Measurements from ENCODE around the gene TUSC2. TPM values are rescaled to one million over a fixed set of nuclear protein-coding genes. Genes with fewer than 3 reads are reported as not detected.

The TUSC2 gene
- total and polyA plus RNA-seq, 2 of the 13 experiments (the other 11 are each of a cell fraction or from before 2014, with no cell fraction given) = 36.7 to 39.1 TPM

DNA sequence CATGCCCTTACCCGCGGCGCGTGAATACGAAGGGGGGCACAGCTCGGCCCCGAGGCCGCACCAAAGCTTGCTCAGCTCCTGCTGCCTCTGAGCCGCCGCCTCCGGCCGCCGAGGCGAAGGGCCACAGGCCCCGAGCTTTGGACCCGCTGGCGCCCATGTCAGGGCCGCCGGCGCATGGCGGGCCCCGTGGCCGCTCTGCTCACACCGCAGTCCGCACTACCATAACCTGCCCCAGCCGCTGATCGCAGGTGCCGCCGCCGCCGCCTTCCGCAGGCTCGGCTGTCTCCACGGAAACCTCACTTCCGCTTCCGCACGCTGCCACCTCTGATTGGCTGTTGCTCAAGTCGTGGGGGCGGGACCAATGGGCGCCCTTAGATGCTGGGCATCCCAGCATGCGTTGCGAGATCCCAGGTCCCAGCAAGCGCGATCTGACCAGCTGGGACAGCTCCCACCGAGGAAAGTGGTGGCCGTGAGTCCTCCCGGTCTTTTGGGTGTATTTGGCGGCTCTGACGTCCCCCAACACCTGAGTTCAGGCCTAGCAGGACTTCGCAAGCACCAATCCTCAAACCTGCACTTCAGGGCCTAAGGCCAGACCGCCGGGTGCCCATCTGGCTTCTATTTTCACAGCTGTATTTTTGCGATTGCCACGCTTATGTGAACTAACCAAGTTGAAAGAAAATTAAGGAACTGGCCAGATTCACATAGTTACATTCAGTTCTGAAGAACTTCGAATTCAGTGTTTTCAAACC, at the start of gene TUSC2 (continued):
- TF ChIP-seq NR2F1 (CRISPR knock-in tag; IDR thresholded peaks at IDR 0.05) (no peak), ZNF598 (CRISPR knock-in tag; IDR thresholded peaks at IDR 0.05; ENCODE audit: borderline replicate concordance) (peak; percentile 74; the same call in 1 of the 2 replicates), RNF2 (conservative IDR thresholded peaks at IDR 0.05; ENCODE audit: low read depth) (no peak), NKX3-1 (CRISPR knock-in tag; IDR thresholded peaks at IDR 0.05) (peak; percentile 39; the same call in 1 of the 2 replicates), RFXAP (CRISPR knock-in tag; IDR thresholded peaks at IDR 0.05; ENCODE audit: borderline replicate concordance) (peak; percentile 85), SNAI1 (CRISPR knock-in tag; IDR thresholded peaks at IDR 0.05; ENCODE audit: borderline replicate concordance) (no peak), ZNF101 (CRISPR knock-in tag; IDR thresholded peaks at IDR 0.05; ENCODE audit: borderline replicate concordance, low read depth) (no peak), ZFX (CRISPR knock-in tag; IDR thresholded peaks at IDR 0.05; ENCODE audit: low read depth) (peak; percentile 72), ATF7-NPFF (CRISPR knock-in tag; IDR thresholded peaks at IDR 0.05; ENCODE audit: low read depth) (no peak), TGIF2 (CRISPR knock-in tag; IDR thresholded peaks at IDR 0.05) (no peak), MBNL3 (CRISPR knock-in tag; conservative IDR thresholded peaks at IDR 0.05) (no peak), SATB2 (CRISPR knock-in tag; IDR thresholded peaks at IDR 0.05) (no peak), RFX3 (CRISPR knock-in tag; IDR thresholded peaks at IDR 0.05) (no peak), HNF4G (IDR thresholded peaks at IDR 0.05; ENCODE audit: borderline replicate concordance, low read depth, low read length) (no peak), HNF4G (CRISPR knock-in tag; IDR thresholded peaks at IDR 0.05; ENCODE audit: borderline replicate concordance, low read depth) (no peak), NFE2 (CRISPR knock-in tag; IDR thresholded peaks at IDR 0.05) (0 out of 2 replicates have a peak, but pooled peaks have one; percentile 32), CCDC6 (CRISPR knock-in tag; IDR thresholded peaks at IDR 0.05) (no peak; the same call in 1 of the 2 replicates), HMGA1 (CRISPR knock-in tag; conservative IDR thresholded peaks at IDR 0.05) (no peak), KLF15 (CRISPR knock-in tag; IDR thresholded peaks at IDR 0.05; ENCODE audit: borderline replicate concordance) (no peak), EEA1 (CRISPR knock-in tag; IDR thresholded peaks at IDR 0.05; ENCODE audit: borderline replicate concordance) (0 out of 2 replicates have a peak, but pooled peaks have one; percentile 32), FOSL2 (CRISPR knock-in tag; IDR thresholded peaks at IDR 0.05) (peak; percentile 31; the same call in 1 of the 2 replicates), ZC3H13 (CRISPR knock-in tag; IDR thresholded peaks at IDR 0.05) (0 out of 2 replicates have a peak, but pooled peaks have one; percentile 10), ZNF460 (CRISPR knock-in tag; IDR thresholded peaks at IDR 0.05; ENCODE audit: borderline replicate concordance) (no peak)
- TF ChIP-seq, protein P1, sequence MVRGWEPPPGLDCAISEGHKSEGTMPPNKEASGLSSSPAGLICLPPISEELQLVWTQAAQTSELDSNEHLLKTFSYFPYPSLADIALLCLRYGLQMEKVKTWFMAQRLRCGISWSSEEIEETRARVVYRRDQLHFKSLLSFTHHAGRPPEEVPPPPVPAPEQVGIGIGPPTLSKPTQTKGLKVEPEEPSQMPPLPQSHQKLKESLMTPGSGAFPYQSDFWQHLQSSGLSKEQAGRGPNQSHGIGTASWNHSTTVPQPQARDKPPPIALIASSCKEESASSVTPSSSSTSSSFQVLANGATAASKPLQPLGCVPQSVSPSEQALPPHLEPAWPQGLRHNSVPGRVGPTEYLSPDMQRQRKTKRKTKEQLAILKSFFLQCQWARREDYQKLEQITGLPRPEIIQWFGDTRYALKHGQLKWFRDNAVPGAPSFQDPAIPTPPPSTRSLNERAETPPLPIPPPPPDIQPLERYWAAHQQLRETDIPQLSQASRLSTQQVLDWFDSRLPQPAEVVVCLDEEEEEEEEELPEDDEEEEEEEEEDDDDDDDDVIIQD (CRISPR knock-in tag; IDR thresholded peaks at IDR 0.05; ENCODE audit: low read depth) = no peak; the same call in 1 of the 2 replicates
- TF ChIP-seq, protein P2, sequence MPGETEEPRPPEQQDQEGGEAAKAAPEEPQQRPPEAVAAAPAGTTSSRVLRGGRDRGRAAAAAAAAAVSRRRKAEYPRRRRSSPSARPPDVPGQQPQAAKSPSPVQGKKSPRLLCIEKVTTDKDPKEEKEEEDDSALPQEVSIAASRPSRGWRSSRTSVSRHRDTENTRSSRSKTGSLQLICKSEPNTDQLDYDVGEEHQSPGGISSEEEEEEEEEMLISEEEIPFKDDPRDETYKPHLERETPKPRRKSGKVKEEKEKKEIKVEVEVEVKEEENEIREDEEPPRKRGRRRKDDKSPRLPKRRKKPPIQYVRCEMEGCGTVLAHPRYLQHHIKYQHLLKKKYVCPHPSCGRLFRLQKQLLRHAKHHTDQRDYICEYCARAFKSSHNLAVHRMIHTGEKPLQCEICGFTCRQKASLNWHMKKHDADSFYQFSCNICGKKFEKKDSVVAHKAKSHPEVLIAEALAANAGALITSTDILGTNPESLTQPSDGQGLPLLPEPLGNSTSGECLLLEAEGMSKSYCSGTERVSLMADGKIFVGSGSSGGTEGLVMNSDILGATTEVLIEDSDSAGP (CRISPR knock-in tag; IDR thresholded peaks at IDR 0.05; ENCODE audit: borderline replicate concordance) = peak; percentile 88
- TF ChIP-seq, protein P3, sequence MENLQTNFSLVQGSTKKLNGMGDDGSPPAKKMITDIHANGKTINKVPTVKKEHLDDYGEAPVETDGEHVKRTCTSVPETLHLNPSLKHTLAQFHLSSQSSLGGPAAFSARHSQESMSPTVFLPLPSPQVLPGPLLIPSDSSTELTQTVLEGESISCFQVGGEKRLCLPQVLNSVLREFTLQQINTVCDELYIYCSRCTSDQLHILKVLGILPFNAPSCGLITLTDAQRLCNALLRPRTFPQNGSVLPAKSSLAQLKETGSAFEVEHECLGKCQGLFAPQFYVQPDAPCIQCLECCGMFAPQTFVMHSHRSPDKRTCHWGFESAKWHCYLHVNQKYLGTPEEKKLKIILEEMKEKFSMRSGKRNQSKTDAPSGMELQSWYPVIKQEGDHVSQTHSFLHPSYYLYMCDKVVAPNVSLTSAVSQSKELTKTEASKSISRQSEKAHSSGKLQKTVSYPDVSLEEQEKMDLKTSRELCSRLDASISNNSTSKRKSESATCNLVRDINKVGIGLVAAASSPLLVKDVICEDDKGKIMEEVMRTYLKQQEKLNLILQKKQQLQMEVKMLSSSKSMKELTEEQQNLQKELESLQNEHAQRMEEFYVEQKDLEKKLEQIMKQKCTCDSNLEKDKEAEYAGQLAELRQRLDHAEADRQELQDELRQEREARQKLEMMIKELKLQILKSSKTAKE (CRISPR knock-in tag; IDR thresholded peaks at IDR 0.05; ENCODE audit: borderline replicate concordance) = no peak

All from HepG2 (cell line).